GM19025 (cell line): ENCODE data around the gene C2orf76.

Source experiments
- ATAC-seq: cut with Tn5 transposase; IDR thresholded peaks from one replicate; pipeline ENCODE4 v1.9.1; 2021; ENCODE audit warnings: mild to moderate bottlenecking, low read depth, moderate library complexity; ENCODE audit not compliant: unreplicated experiment

C2orf76 gene

GRCh38 chr2:119266091-119266589 lies 100.5 kb downstream of the C2orf76 start:
- no peak for ATAC-seq

GRCh38 chr2:119265693-119266066 lies 101.0 kb downstream of the C2orf76 start:
- ATAC-seq, result no peak

GRCh38 chr2:119264781-119265692 lies 101.6 kb downstream of the C2orf76 start:
- ATAC-seq, result peak; percentile 96

GRCh38 chr2:119263656-119264055 lies 103.0 kb downstream of the C2orf76 start:
- ATAC-seq, result no peak

GRCh38 chr2:119263025-119263424 lies 103.6 kb downstream of the C2orf76 start:
- no peak for ATAC-seq

GRCh38 chr2:119261493-119262225 lies 105.0 kb downstream of the C2orf76 start:
- no peak for ATAC-seq

- ATAC-seq, result no peak
Observed at GRCh38 chr2:119260646-119261492, 105.8 kb downstream of the C2orf76 start.

- ATAC-seq, result no peak
Observed at GRCh38 chr2:119259296-119259860, 107.3 kb downstream of the C2orf76 start.

- no peak for ATAC-seq
Observed at GRCh38 chr2:119257198-119257597, 109.4 kb downstream of the C2orf76 start.

GRCh38 chr2:119256582-119256921 lies 110.1 kb downstream of the C2orf76 start:
- ATAC-seq, result no peak

GRCh38 chr2:119255760-119256581 lies 110.7 kb downstream of the C2orf76 start:
- ATAC-seq, result no peak

- ATAC-seq, result no peak
Observed at GRCh38 chr2:119254601-119255080, 112.0 kb downstream of the C2orf76 start.

GRCh38 chr2:119253760-119254600 lies 112.7 kb downstream of the C2orf76 start:
- ATAC-seq, result no peak

- ATAC-seq, result no peak
Observed at GRCh38 chr2:119253114-119253702, 113.4 kb downstream of the C2orf76 start.
